Spleen (tissue), 11 donors: Measurements from ENCODE around the gene ANKEF1. TPM values are rescaled to one million over a fixed set of nuclear protein-coding genes. Genes with fewer than 3 reads are reported as not detected.

Source experiments
- DNase-seq: peaks from one replicate; pipeline ENCODE4 v3.0.0-alpha.2; 2020
- H3K27ac ChIP-seq, 8 donors: fragments of 200-600 bp; sonication (generic) in 7 of 8; 1 replicate in 4 of 8; 2 replicates in 4 of 8; pipeline versions ENCODE4 v1.5.0 to v1.8.0; 2016 to 2021; ENCODE audit warnings: inconsistent platforms in 4 of 8, mild to moderate bottlenecking in 4 of 8, moderate library complexity in 1 of 8
- H3K27me3 ChIP-seq, 7 donors: fragments of 200-600 bp; sonication (generic) in 6 of 7; replicated peaks in 1 of 7; 1 replicate in 4 of 7; 2 replicates in 3 of 7; pipeline versions ENCODE4 v1.5.0 to v1.8.0; 2016 to 2021; ENCODE audit warnings: inconsistent platforms in 3 of 7, mild to moderate bottlenecking in 1 of 7
- H3K36me3 ChIP-seq, 6 donors: fragments of 200-600 bp; sonication (generic) in 5 of 6; 1 replicate in 4 of 6; 2 replicates in 2 of 6; pipeline versions ENCODE4 v1.5.0 to v1.8.0; 2016 to 2021; ENCODE audit warnings: inconsistent platforms in 2 of 6
- H3K4me1 ChIP-seq, 6 donors: fragments of 200-600 bp; sonication (generic) in 5 of 6; 1 replicate in 3 of 6; 2 replicates in 3 of 6; pipeline versions ENCODE4 v1.5.0 to v1.8.0; 2016 to 2021; ENCODE audit warnings: inconsistent platforms in 3 of 6
- H3K4me3 ChIP-seq, 8 donors: fragments of 200-600 bp; sonication (generic) in 7 of 8; 1 replicate in 4 of 8; 2 replicates in 4 of 8; pipeline versions ENCODE4 v1.5.0 to v1.8.0; 2016 to 2021; ENCODE audit warnings: inconsistent platforms in 4 of 8, mild to moderate bottlenecking in 4 of 8, moderate library complexity in 2 of 8
- H3K9me3 ChIP-seq, 8 donors: fragments of 200-600 bp; sonication (generic) in 7 of 8; 1 replicate in 4 of 8; 2 replicates in 4 of 8; pipeline versions ENCODE4 v1.5.0 to v1.8.0; 2016 to 2021; ENCODE audit warnings: inconsistent platforms in 4 of 8
- POLR2A ChIP-seq, 3 donors: fragments of 450-650 bp; IDR thresholded peaks; one replicate each; pipeline ENCODE4 v1.5.1; 2017; ENCODE audit warnings: antibody characterized with exemption in 3 of 3, mild to moderate bottlenecking in 1 of 3
- POLR2AphosphoS5 ChIP-seq, 3 donors: sonication (generic); formaldehyde crosslinking; IDR thresholded peaks; one replicate each; pipeline ENCODE4 v1.5.1; 2017; ENCODE audit warnings: antibody characterized with exemption in 3 of 3
- WGBS, 5 donors: extraction: QIAGEN DNeasy Blood & Tissue Kit in 3 of 5; methylation state at CpG; one replicate each; pipeline versions ENCODE4 v1.1.5 to v1.1.7; 2013 to 2018; 5-methylcytosine and 5-hydroxymethylcytosine counted together
- intact Hi-C: fragments of 100-400 bp; cut with DNase I; formaldehyde crosslinking; loops from one replicate; pipeline ENCODE4 v1.15.0; 2023; ENCODE audit warnings: low total_unique reads
- polyA plus RNA-seq, 3 donors: library from polyadenylated mRNA; stranded (reverse); fragments of 200-250 nt; gene quantifications; one replicate each; pipeline ENCODE4 v1.2.1, GENCODE V29; 2013
- total RNA-seq, 7 donors: library from RNA; depleted of rRNA in 3 of 7; stranded (reverse); fragments of >200 nt in 3 of 7; fragmentation: NEBNext Ultra II Directional in 4 of 7; extraction: Animal tissue kit (Norgen Biotek cat#: 25700) in 4 of 7; gene quantifications; one replicate each; pipeline versions ENCODE4 v1.1.0 to v1.2.1, GENCODE V29; 2016 to 2021
- TF ChIP-seq, protein P1 (sequence below), 11 experiments: fragments of 200-600 bp in 7 of 11; fragments of 450-650 bp in 4 of 11; sonication (generic) in 4 of 11; IDR thresholded peaks in 8 of 11; conservative IDR thresholded peaks in 3 of 11; 1 replicate in 7 of 11; 2 replicates in 4 of 11; pipeline versions ENCODE4 v1.4.0 to v1.8.0; 2016 to 2021; ENCODE audit warnings: antibody characterized with exemption in 11 of 11, inconsistent platforms in 4 of 11, mild to moderate bottlenecking in 1 of 11
- donor health status: healthy with polysubstance abuse.
- donor health status: DM: no; HTN: no; CAD: no; lungs with moderate emphysema.
- donor health status: DM: no; HTN: no; CAD: no.
- donor health status: Bipolar disorder and iron deficiency.
- donor health status: healthy.
- donor health status: DM: no; HTN: no; CAD: no.
- donor health status: DM: yes; HTN: yes; CAD: no.

ANKEF1 gene
- total and polyA plus RNA-seq, 10 donors, result 0.58 to 3.2 (median 2.1) TPM

- no peaks in the 10 kb centered on the region for H3K4me1 ChIP-seq
- no peak overlapping the region for H3K27ac ChIP-seq
- intact Hi-C loops, result no loop called here
- DNase-seq, result no peak
- no peak overlapping the region for H3K4me3 ChIP-seq
- WGBS, 5 donors, result 86 to 96% (median 95%) methylated on average over 3 of the region's 3 CpGs
- H3K36me3 ChIP-seq, result no peaks in the 10 kb centered on the region
- no peaks in the 10 kb centered on the region for H3K9me3 ChIP-seq
- TF ChIP-seq POLR2AphosphoS5 (IDR thresholded peaks at IDR 0.05) (no peak), POLR2A (IDR thresholded peaks at IDR 0.05) (no peak)
- TF ChIP-seq, protein P1, sequence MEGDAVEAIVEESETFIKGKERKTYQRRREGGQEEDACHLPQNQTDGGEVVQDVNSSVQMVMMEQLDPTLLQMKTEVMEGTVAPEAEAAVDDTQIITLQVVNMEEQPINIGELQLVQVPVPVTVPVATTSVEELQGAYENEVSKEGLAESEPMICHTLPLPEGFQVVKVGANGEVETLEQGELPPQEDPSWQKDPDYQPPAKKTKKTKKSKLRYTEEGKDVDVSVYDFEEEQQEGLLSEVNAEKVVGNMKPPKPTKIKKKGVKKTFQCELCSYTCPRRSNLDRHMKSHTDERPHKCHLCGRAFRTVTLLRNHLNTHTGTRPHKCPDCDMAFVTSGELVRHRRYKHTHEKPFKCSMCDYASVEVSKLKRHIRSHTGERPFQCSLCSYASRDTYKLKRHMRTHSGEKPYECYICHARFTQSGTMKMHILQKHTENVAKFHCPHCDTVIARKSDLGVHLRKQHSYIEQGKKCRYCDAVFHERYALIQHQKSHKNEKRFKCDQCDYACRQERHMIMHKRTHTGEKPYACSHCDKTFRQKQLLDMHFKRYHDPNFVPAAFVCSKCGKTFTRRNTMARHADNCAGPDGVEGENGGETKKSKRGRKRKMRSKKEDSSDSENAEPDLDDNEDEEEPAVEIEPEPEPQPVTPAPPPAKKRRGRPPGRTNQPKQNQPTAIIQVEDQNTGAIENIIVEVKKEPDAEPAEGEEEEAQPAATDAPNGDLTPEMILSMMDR (IDR thresholded peaks at IDR 0.05 in 8 of 11, conservative IDR thresholded peaks at IDR 0.05 in 3 of 11), result no peak
- H3K27me3 ChIP-seq, result peaks cover 0 to 10% (median 0%) of the 10 kb centered on the region in 7 donors
Measured at GRCh38 chr20:10078403-10078802, 43.6 kb downstream of the ANKEF1 start.

DNA sequence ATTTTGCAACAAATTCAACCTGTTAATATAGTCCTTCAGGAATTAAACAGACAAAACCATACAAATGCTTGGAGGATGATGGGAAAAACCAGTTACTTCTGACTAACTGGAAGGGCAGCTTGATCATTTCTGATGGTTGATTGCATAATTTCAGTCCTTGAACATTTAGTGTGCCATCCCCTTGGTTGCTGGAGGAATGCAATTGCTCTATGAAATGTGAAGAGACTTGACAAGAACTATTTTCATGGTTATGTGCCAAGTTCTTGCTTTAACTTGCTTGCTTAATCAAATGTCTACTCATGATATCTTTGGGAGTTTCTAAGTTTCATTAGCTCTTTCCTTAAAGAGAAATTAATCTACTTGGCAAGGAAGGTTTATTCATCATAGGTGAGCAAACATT, 45.2 kb downstream of the ANKEF1 start:
- no peak for DNase-seq
- H3K36me3 ChIP-seq, result no peaks in the 10 kb centered on the region
- TF ChIP-seq, protein P1 (IDR thresholded peaks at IDR 0.05 in 8 of 11, conservative IDR thresholded peaks at IDR 0.05 in 3 of 11), result no peak
- TF ChIP-seq POLR2A (IDR thresholded peaks at IDR 0.05) (no peak), POLR2AphosphoS5 (IDR thresholded peaks at IDR 0.05) (no peak)
- peaks cover 0 to 10% (median 0%) of the 10 kb centered on the region in 7 donors for H3K27me3 ChIP-seq
- no peaks in the 10 kb centered on the region for H3K9me3 ChIP-seq
- H3K27ac ChIP-seq, result no peak overlapping the region
- H3K4me1 ChIP-seq, result no peaks in the 10 kb centered on the region
- no peak overlapping the region for H3K4me3 ChIP-seq
- intact Hi-C loops, result no loop called here

DNA sequence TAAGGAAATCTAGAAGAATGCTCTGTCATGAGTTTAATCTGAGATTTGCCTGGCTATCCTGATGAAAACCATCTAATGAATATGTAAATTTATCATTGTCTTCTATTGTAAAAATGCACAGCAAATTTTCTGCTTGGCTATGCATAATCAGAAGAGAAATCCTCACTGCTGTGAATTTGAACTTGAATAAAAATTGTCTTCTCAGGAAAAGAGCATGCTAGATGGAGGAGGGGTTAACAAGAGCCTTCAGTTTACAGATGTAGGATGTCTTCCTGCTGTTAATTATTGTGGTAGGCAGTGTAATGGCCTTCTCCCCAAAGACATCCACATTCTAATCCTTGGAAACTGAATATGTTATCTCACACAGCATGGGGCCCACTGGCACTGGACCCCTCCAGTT, 45.8 kb downstream of the ANKEF1 start:
- no peaks in the 10 kb centered on the region for H3K36me3 ChIP-seq
- DNase-seq, result no peak
- H3K4me3 ChIP-seq, result no peak overlapping the region
- H3K4me1 ChIP-seq, result no peaks in the 10 kb centered on the region
- peaks cover 0 to 10% (median 0%) of the 10 kb centered on the region in 7 donors for H3K27me3 ChIP-seq
- TF ChIP-seq, protein P1 (IDR thresholded peaks at IDR 0.05 in 8 of 11, conservative IDR thresholded peaks at IDR 0.05 in 3 of 11), result no peak
- TF ChIP-seq POLR2A (IDR thresholded peaks at IDR 0.05) (no peak), POLR2AphosphoS5 (IDR thresholded peaks at IDR 0.05) (no peak)
- intact Hi-C loops, result no loop called here
- H3K27ac ChIP-seq, result no peak overlapping the region
- no peaks in the 10 kb centered on the region for H3K9me3 ChIP-seq

GRCh38 chr20:10089871-10090587, 55.2 kb downstream of the ANKEF1 start:
- Histone ChIP-seq H3K27ac (no peak overlapping the region), H3K9me3 (no peaks in the 10 kb centered on the region), H3K4me1 (no peaks in the 10 kb centered on the region), H3K4me3 (no peak overlapping the region), H3K27me3 (no peaks in the 10 kb centered on the region), H3K36me3 (no peaks in the 10 kb centered on the region)
- no peak for TF ChIP-seq POLR2AphosphoS5 (IDR thresholded peaks at IDR 0.05)
- TF ChIP-seq, protein P1 (IDR thresholded peaks at IDR 0.05 in 8 of 11, conservative IDR thresholded peaks at IDR 0.05 in 3 of 11), result no peak
- TF ChIP-seq POLR2A (IDR thresholded peaks at IDR 0.05), result no peak
- no peak for DNase-seq
- WGBS, 5 donors, result 86 to 94% (median 93%) methylated on average over 4 of the region's 4 CpGs
- intact Hi-C loops, result loop anchor here (5.0 kb wide), 1 partner anchor 113 kb away; no protein-coding TSS in a partner anchor
